ENCODE measurements around the gene VSNL1.

- TF ChIP-seq CTCF (tag by site-specific recombination; IDR thresholded peaks at IDR 0.05) (no peak), ZBTB7A (tag by site-specific recombination; IDR thresholded peaks at IDR 0.05; ENCODE audit: low read depth) (no peak), TSHZ1 (tag by site-specific recombination; IDR thresholded peaks at IDR 0.05; ENCODE audit: borderline replicate concordance) (no peak), ZNF10 (tag by site-specific recombination; IDR thresholded peaks at IDR 0.05) (no peak), ZNF660 (tag by site-specific recombination; IDR thresholded peaks at IDR 0.05) (no peak), ZNF292 (tag by site-specific recombination; IDR thresholded peaks at IDR 0.05; ENCODE audit: borderline replicate concordance, low read depth) (no peak), MZF1 (tag by site-specific recombination; IDR thresholded peaks at IDR 0.05; ENCODE audit: borderline replicate concordance) (no peak), KLF7 (tag by site-specific recombination; IDR thresholded peaks at IDR 0.05; ENCODE audit: borderline replicate concordance) (no peak), ZBTB26 (tag by site-specific recombination; optimal IDR thresholded peaks at IDR 0.05) (no peak), SP3 (tag by site-specific recombination; IDR thresholded peaks at IDR 0.05) (no peak), ZNF114 (tag by site-specific recombination; IDR thresholded peaks at IDR 0.05) (no peak), ZNF23 (tag by site-specific recombination; IDR thresholded peaks at IDR 0.05; ENCODE audit: borderline replicate concordance) (no peak), REST (tag by site-specific recombination; IDR thresholded peaks at IDR 0.05) (no peak)
Measured at GRCh38 chr2:17495590-17495989, 44.9 kb upstream of the VSNL1 start.

Data from HEK293 (cell line).